Naive B cell (primary cell): Measurements from ENCODE around the gene SLC37A3. TPM values are rescaled to one million over a fixed set of nuclear protein-coding genes. Genes with fewer than 3 reads are reported as not detected.

Experiments used
- ATAC-seq, 2 donors: fragments of 150-1000 bp; cut with Tn5 transposase; 2 replicates each; pipeline ENCODE4 v1.10.0; 2021; ENCODE audit warnings: low read depth in 2 of 2, mild to moderate bottlenecking in 2 of 2, moderate library complexity in 2 of 2
- DNase-seq: peaks from one replicate; pipeline ENCODE4 v3.0.0; 2022
- H3K27ac Mint-ChIP-seq, 6 donors: one replicate each; pipeline ENCODE4 v1.8.0; 2020 to 2022; ENCODE audit warnings: mild to moderate bottlenecking in 6 of 6, mixed read lengths in 6 of 6, moderate library complexity in 5 of 6, inconsistent platforms in 2 of 6
- H3K27me3 Mint-ChIP-seq, 3 donors: one replicate each; pipeline ENCODE4 v1.8.0; 2021 to 2022; ENCODE audit warnings: mixed read lengths in 3 of 3, mild to moderate bottlenecking in 1 of 3
- H3K36me3 Mint-ChIP-seq, 2 donors: one replicate each; pipeline ENCODE4 v1.8.0; 2020 to 2022; ENCODE audit warnings: mixed read lengths in 2 of 2, inconsistent platforms in 1 of 2, mild to moderate bottlenecking in 1 of 2
- H3K4me1 Mint-ChIP-seq, 3 donors: one replicate each; pipeline ENCODE4 v1.8.0; 2020 to 2022; ENCODE audit warnings: mixed read lengths in 3 of 3, inconsistent platforms in 1 of 3, mild to moderate bottlenecking in 1 of 3, moderate library complexity in 1 of 3
- H3K4me3 Mint-ChIP-seq, 8 donors: one replicate each; pipeline ENCODE4 v1.8.0; 2020 to 2022; ENCODE audit warnings: mild to moderate bottlenecking in 8 of 8, mixed read lengths in 8 of 8, moderate library complexity in 8 of 8, inconsistent platforms in 2 of 8
- H3K9me3 Mint-ChIP-seq, 7 donors: one replicate each; pipeline ENCODE4 v1.8.0; 2020 to 2022; ENCODE audit warnings: mixed read lengths in 7 of 7, mild to moderate bottlenecking in 5 of 7, inconsistent platforms in 2 of 7, moderate library complexity in 1 of 7
- polyA plus RNA-seq, 6 donors: library from polyadenylated mRNA; unstranded; fragments of 300-500 nt; fragmentation: Illumina TruSeq; gene quantifications; one replicate each; pipeline ENCODE4 v1.2.3, GENCODE V29; 2021; ENCODE audit warnings: low read depth in 6 of 6

SLC37A3 gene
- polyA plus RNA-seq, 6 donors from 2014 or later: 1.3 to 9.2 (median 6.2) TPM

GRCh38 chr7:140284062-140284461, 114.3 kb downstream of the SLC37A3 start:
- H3K9me3 Mint-ChIP-seq: peaks cover 0 to 9% (median 3%) of the 10 kb centered on the region in 7 donors
- H3K4me1 Mint-ChIP-seq: peaks cover 8 to 12% (median 9%) of the 10 kb centered on the region in 3 donors
- peaks cover 4 to 15% (median 6%) of the 10 kb centered on the region in 3 donors for H3K27me3 Mint-ChIP-seq
- peak overlapping the region in 2 of 6 donors; percentile 12 to 65 for H3K27ac Mint-ChIP-seq
- DNase-seq (no peak), ATAC-seq (no peak)
- H3K36me3 Mint-ChIP-seq: peaks cover 0 to 6% of the 10 kb centered on the region in 2 donors
- no peak overlapping the region for H3K4me3 Mint-ChIP-seq

Other genes starting within 250 kb of the SLC37A3 start
- gene KDM7A, start 221.5 kb downstream of the SLC37A3 start, polyA plus RNA-seq: 10 to 100 TPM in 1 of 6 donors, 1 to 10 TPM in 5; 5.8 to 10.1 (median 8.9) TPM
- 1 to 10 TPM in 1 of 6 donors, under 1 TPM in 2, not detected in 3; 0.61 to 1.1 (median 0.71) TPM for gene RAB19, start 5.5 kb upstream of the SLC37A3 start, polyA plus RNA-seq
- gene MKRN1, start 81.0 kb upstream of the SLC37A3 start, polyA plus RNA-seq: 100 to 1,000 TPM in 5 of 6 donors, 10 to 100 TPM in 1; 99.0 to 151 (median 120) TPM
- under 1 TPM in 2 of 6 donors, not detected in 4; 0.30 to 0.98 TPM for gene DENND2A, start 242.3 kb upstream of the SLC37A3 start, polyA plus RNA-seq